ENCODE data around the gene DCXR. TPM values are rescaled to one million over a fixed set of nuclear protein-coding genes. Genes with fewer than 3 reads are reported as not detected.

Gene DCXR
- total RNA-seq, 1 donor from 2014 or later, result 157 TPM

DNA sequence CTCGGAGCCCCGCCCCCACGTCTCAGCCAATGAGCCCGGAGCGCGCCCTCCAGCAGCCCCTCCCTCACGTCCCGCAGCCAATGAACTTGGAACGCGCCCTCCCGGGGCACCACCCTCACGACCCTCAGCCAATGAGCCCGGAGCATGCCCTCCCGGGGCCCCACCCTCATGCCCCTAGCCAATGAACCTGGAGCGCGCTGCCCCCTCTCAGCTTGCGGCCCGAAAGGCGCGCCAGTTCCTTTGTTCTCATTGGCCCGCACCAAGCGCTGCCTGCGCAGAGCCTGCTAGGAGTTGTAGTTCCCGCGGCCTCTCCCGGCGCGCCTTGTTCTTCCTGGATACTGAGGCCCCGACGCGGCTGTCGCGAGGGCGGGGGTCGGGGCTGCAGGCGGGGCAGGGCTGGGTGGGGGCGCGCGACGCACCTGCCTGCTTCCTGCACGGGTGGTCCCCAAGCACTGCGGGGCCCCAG lies 14.5 kb downstream of the DCXR start, which contains the start of gene LRRC45:
Gene LRRC45, plus strand, starts transcription at position 325 of the 466 bp plus-strand sequence. CDS start 339 bp downstream, outside the sequence.
- peak; percentile 100 for DNase-seq (ENCODE audit: low spot score)

DNA sequence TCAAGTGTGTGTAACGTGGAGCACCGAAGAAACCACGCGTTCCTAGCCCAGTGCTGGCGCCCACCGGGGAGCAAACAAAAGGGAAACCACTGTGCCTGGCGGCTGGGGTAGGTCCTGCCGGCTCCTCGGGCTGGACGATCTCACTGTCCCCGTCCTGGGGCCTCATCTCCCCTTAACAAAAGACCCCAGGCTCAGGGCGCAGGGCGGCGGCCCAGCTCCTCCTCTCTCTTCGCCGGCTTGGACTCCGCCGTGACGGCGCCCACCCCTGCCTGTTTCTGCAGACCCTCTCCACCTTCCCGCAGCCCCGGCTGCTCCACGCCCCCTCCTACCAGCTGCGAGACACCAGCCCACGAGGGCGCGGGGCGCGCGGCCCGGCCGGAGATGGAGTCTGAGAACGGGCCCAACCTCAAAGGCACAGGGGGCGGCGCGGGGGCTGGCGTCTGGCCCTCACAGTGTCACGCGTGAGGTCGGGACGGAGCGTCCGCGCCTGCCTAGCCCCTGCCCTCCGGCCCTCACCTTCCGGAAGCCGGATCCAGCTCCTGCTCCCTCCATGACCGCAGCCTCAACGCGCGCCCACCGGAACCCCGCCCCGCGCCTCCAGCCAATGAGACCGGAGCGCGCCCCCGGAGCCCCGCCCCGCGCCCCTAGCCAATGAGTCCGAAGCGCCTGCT lies 15.1 kb downstream of the DCXR start, which contains the start of gene CENPX:
Gene CENPX, minus strand, starts transcription at position 569 of the 671 bp plus-strand sequence. Its CDS starts 17 bp downstream, at position 552.
- DNase-seq (ENCODE audit: low spot score), result no peak

DNA sequence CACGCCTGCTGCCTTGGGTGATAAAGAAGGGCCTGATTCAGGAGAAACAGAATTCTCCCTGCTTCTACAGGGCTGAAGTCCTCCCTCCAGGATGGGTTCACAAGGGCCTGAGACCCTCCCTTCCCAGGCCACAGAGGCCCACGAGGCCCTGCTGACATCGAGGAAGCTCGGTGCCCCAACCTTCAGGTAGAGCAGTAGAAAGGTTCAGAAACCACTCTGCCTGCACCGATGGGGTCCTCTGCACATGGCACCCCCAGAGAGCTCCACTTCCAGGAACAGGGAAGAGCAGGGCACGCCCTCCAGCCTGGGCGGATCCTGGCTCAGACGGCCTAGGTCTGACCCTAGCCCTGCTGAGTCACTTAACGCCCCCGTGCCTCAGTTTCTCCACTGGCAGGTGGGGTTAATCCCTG lies 15.6 kb downstream of the DCXR start:
- no peak for DNase-seq (ENCODE audit: low spot score)

DNA sequence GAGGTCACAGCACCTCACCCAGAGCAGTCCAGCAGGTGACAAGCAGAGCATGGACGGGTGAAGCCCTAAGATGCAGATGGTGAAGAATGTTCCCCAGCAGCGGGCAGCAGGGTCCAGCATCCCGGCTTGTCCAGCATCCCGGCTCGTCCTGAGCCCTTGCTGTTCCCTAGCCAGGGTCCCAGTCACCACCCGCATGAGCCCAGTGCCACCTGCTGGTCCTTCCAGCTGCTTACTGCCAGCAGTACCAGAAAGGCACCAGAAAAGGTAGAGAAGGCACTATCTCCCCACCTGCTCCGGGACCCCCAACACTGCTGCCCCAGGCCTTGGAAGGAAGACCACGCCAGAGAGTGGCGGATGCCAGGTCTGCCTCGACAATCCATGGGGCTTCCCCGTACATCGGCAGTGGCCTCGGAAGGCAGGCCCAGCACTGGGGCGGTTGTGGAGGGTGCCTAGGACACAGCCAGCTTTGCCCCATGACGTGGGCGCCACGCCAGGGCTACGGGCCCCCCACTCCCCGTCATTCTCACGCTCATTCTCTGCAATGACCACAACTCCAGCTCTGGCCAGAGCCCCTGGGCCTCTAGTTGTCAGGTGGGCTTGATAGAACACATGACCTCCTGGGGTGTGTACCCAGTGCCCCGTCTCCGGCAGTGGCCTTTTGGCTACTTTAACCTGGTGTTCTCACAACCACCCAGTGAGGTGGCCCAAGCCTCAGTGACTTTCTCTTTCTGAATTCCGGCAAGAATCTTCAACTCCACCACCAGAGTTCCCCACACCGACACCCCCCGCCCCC lies 16.2 kb downstream of the DCXR start:
- no peak for DNase-seq (ENCODE audit: low spot score)

DNA sequence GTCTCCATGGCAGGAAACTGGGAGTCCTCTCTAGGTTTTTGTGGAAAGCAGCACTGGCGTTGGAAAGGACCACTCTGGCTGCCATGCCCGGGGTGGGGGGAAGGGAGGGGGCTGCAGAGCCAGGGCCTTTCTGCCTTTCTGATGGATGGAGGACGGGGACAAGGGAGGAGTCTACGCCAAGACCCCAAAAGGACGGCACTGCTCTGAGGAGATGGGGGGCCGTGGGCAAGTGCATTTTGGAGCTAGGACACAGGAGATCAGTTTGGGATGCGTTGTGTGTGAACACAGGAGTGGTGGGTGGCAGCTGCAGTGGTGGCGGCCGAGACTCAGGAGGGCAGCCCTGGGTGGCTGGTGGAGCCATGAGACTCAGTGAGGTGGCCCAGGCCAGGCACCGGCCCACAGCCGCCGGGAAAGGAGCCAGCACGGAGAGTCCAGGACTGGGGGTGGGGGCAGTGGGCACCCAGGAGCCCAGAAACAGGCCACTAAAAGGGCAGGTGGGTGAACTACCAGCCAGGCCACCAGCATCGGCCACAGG lies 16.9 kb downstream of the DCXR start:
- DNase-seq (ENCODE audit: low spot score), result no peak

DNA sequence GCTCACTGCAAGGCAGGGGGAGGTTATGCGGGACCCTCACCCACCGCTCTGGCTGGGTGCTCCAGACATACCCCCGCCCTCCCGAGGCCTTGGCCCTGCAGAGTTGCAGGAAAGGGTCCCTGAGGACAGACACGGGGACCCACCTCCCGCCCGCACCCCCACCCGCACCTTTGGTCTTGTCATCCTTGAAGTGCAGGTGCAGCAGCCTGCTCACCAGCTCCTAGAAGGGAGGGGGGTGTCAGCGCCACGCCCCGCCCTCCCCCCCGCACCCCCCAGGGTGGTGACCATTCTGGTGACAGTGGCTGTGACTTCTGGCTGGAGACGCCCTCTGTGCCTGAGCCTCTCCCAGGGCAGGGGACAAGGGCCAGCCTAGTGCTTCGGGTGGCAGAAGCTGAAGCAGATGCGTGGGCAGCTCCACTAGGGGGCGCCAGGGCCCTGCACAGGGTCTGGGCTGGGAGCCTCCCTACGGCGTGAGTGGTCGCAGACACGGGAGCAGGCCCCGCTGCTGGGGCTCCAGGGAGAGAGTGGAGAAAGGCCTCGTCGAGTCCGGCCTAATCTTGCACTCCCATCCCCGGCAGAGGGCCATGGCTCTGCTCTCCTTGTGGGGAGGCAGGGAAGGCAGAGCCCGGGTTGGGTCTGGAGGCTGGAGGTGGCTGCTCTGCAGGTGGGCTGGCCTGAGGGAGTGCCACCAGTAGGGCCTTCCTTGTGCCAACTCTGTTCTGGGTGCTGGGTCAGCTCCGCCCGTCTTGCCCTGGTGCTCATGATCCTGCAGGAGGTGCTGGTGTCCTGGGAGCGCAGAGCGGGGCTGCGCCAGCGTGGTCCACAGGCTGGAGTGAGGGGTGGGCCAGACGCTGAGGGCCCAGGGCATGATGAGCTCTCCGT lies 17.6 kb downstream of the DCXR start:
- no peak for DNase-seq (ENCODE audit: low spot score)

DNA sequence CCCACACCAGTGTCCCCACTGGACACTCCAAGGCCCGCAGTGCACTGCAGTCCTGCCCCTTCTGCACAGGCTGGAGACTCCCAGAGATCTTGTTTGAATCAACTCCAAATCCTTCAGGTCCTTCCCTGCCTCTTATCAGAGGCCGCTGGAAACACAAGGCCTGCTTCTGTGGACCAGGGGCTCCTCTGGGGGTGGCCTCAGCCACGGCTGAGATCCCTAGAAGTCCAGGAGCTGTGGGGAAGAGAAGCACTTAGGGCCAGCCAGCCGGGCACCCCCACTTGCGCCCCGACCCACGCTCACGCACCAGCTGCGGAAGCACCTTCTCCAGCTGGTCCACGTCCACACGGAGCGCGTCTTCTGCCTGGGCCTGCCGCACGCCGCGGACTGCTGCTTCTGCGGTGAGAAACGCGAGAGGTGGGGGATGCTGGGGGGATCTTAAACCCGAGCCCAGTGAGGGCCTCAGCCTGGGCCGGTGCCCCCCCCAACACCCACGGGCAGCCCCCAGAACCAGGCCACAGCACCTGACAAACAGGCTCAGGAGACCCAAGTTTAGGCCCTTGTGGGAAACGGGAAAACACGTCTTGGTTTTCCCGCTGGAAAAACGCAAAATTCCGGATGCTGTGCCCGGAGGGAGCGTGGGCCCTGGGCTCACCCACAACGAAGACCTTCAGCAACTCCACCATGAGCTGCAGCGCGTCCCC lies 18.4 kb downstream of the DCXR start:
- DNase-seq (ENCODE audit: low spot score), result no peak

DNA sequence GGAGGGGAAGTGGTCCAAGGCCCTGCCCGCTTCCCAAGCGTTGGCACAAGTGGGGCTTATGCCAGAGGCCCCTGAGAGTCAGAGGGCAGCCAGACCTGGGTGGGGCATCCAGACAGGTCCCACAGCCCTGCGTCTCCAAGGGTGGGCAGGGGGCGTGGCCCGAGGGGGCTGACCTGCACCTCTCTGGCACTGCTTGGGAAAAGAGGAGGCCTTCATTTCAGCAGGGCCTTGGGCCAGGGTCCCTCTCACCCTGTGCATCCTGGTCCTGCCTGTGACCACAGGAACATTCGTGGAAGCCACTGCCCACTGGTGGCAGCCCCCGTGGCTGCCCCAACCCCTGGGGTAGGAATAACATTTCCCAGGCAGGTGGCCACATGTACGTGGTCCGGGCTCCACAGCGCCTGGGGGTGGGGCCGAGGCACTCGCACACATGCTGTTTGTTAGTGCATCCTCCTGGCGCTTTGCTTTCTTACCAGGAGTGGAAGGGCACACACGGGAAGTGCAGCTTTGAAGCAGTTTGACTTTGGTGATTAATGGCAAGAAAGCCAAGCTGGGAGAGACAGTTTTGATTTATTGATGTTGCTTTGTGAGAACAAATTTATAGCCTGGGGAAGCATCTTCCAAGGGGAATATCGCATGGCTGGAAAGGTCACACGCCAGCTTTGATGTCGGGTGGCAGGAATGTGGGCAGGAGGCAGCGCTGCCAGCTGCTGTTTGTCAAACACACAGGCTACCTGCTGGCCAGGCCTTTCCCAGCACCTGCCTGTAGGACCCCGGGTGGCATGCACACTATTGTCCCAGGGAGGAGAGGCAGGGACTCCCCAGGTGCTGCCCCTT lies 19.1 kb downstream of the DCXR start:
- DNase-seq (ENCODE audit: low spot score), result no peak

DNA sequence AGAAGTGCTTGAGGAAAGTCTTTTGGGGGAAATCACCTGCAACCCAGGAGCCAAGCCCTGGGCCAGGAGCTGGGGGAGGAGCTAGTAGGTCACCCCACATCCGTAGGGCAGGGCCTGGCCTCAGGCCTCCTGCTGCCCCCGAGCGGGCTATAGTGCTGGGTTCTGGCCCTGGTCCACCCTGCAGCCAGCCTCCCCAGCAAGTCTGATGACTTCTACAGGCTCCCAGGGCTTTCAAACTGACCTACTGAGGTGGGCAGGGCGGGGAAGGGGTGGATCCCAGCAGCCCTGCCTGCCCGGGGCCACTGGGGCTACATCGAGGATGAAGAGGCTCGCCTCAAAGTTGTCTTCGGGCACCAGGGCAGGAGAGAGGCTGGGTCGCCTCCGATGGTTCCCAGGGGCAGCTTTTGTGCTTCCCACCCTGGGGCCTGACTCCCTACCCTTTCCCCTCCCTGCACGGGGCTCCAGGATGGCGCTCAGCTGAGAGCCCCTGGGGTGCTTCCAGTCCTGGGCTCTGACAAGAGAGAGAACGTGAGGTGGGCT lies 19.8 kb downstream of the DCXR start:
- DNase-seq (ENCODE audit: low spot score), result no peak

DNA sequence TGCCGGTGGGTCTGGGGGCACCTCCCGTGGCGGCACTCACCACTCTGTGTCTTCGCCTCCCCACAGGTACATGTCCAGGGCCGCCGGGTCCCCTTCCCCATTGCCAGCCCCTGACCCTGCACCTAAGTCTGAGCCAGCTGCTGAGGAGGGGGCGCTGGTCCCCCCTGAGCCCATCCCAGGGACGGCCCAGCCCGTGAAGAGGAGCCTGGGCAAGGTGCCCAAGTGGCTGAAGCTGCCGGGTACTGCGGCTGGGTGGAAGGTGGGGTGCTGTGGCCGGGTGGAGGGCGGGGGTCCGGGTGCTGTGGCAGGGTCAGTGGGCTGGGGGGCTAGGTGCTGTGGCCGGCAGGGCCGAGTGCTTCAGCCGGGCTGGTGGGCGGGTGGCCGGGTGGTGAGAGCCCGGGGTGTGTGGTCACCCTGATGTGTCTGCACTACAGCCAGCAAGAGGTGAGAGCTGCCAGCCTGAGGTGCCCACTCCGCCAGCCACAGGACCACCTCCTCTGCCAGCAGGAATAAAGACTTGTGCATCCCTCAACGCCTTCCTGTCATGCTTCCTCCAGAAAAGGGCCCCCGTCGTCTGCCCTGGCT lies 20.5 kb downstream of the DCXR start:
- no peak for DNase-seq (ENCODE audit: low spot score)

DNA sequence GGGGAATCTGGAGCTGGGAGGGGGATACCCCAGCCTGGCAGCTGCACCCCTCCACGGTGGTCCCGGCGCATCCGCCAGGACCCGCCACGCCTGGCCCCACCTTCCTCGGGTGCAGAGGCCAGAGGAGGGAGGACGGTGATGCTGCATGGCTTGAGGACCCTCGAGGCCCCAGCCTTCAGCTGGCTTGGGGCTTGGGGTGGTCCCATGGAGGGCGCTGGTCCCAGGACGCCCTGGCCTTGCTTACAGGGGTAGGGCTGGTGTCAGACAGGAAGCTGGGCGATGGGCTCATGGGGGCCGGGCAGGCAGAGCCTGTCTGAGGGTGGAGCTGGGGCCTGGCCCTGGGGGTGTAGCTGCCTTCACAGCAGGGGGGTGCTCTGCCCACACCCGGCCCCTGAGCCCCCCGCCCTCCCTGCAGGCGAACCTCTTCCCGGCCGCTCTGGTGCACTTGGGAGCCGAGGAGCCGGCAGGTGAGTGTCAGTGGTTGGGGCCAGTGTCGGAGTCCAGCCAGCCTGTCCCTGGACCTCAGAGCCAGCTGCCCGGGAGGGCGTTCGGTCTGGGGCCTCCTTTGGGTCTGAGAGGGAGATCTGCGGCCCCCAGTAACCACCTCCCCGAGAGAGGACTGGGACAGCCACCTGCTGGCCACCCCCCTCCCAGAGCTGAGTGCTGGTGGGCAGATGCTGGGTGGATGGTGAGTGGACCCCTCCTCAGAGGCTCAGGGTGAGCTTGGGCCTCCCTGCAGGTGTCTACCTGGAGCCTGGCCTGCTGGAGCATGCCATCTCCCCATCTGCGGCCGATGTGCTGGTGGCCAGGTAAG lies 21.2 kb downstream of the DCXR start:
- no peak for DNase-seq (ENCODE audit: low spot score)

DNA sequence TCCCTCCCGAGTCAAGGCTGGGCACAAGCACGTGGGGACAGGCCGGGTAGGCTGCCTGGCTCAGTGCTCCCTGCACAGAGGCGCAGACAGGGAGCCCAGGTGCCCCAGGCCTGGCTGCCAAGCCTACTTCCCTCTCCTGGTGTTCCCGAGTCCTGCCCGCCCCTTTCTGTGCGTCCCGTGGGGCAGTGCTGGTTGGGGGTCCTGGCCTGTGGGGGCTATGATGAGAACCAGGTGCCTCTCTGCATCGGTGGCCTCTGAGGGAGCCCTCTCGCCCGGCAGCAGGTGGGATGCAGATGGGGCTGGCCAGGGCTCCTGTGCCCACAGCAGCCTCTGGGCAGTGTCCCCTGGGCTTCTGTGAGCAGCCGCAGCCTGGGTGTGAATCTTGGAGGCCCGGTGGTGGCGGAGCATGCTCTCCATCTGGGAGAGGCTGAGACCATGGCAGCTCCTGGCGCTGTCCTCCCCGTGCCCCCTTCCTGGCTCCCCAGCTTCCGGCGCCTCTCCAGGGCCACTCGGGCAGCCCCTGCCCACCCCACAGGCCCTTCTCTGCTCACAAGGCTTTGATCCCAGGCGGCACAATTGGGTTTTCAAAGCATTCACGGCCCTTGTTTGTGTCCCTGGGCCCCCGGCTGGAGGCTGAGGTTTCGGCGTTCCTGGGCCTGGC lies 22.1 kb downstream of the DCXR start:
- no peak for DNase-seq (ENCODE audit: low spot score)

DNA sequence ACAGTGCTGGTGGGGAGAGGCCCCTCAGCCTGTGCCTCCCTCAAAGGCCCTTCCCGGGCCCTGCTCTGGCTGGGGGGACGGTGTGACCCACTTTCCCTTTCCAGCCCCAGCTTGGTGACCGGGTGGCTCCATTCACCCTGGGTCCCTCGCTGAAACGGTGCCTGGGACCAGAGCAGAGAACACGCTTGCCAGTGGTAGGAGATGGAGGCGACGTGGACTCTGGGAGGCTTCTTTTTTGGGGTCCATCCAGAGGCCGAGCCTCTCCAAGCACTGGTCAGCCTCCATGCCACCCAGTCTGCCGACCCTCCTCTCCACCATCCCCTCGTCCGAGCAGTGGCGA lies 22.6 kb downstream of the DCXR start:
- no peak for DNase-seq (ENCODE audit: low spot score)

DNA sequence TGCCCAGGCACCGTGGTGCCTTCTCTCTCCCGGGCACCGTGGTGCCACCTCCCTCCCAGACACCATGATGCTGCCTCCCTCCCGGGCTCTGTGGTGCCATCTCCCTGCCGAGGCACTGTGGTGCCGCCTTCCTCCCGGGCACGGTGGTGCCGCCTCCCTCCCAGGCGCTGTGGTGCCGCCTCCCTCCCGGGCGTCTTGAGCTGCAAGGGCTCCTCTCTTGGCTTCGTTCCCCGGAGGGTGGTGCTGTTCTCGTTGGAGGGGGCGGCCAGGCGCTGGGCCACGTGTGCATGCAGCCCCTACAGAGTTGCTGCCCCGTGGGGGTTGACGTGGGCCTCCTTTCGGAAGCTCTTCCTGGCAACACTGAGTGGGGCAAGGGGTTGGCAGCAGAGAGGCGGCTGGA lies 23.1 kb downstream of the DCXR start:
- DNase-seq (ENCODE audit: low spot score), result no peak

DNA sequence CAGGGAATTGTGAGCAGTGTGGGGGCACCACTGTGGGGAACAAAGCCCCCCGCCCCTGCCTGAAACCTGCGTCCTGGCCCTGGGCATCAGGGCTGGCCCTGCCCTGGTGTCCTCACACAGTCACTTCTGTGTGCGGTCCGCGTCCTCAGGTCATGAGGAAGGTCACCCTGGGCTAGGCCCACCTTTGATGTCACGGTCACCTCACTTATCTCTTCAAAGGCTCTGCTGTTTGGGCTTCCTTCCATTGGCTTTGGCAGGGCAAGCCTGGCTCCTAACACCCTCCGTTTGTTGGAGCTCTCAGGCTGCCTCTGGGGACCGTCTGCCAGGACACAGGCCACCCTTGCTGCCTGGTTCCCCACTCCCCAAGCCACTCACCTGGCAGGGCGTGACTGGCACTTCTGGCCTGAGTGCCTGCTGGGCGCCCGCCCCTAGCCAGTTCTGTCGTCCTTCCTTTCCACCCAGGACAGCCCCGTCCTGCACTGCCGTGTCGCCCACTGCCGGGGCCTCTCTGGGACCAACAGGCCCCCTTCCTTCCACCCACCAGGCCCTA lies 23.6 kb downstream of the DCXR start:
- no peak for DNase-seq (ENCODE audit: low spot score)

DNA sequence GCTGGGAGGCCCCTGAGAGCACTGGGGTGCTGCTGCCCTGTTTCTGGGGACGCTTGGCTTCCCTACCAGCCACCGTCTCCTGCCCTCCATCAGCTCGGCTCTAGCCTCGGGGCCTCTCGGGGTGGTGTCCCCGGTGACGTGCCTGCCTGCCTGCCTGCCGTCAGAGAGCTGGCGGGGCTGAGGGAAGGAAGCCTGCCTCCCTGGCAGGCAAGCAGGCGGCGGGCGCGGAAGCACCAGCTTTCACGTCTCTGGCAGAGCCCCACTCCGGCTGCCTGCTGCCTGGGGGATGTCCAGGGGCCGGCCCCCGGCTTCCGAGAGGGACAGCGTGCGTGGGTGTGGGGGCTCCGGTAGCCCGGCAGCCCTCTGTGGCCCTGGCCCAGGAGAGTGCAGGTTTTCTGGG lies 24.2 kb downstream of the DCXR start:
- no peak for DNase-seq (ENCODE audit: low spot score)

DNA sequence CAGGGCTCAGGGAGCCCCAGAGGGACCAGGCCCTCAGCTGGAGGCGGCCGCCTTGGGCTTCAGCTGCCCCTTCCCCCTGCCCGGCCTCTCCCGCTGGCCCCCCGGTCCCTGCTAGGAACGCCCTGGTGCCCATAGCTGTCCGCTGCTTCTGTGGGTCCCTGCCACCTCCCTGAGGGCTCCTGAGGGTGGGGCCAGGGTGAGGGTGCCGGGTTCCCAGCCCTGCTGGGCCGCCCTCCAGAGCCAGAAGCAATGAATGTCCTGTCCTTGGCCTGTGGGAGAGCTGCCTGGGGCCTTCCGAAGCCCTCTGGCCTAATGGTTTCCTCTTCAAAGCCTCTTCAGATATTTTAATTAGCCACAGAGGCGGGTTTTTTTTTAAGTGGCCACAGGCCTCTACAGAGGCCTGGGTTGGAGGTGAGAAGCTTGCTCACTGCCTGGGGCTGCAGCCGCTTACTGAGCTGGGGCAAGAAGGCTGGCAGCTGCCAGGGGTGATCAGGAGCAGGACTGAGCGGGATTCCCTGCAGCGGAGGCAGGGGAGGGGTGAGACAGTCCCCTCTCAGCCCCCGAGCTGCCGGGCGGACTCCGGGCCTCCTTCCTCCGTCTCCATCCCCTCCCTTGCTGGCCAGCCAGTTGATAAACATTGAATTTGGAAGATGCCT lies 24.7 kb downstream of the DCXR start:
- no peak for DNase-seq (ENCODE audit: low spot score)

All from mesenteric fat pad (tissue), 1 donor.